Measurements from ENCODE around the gene CDC16.
"Not testable (repeated sequence)": the region's sequence is repeated elsewhere in the genome, so short reads cannot be mapped to it uniquely, and the experiment has no call there.

CDC16 gene, protein sequence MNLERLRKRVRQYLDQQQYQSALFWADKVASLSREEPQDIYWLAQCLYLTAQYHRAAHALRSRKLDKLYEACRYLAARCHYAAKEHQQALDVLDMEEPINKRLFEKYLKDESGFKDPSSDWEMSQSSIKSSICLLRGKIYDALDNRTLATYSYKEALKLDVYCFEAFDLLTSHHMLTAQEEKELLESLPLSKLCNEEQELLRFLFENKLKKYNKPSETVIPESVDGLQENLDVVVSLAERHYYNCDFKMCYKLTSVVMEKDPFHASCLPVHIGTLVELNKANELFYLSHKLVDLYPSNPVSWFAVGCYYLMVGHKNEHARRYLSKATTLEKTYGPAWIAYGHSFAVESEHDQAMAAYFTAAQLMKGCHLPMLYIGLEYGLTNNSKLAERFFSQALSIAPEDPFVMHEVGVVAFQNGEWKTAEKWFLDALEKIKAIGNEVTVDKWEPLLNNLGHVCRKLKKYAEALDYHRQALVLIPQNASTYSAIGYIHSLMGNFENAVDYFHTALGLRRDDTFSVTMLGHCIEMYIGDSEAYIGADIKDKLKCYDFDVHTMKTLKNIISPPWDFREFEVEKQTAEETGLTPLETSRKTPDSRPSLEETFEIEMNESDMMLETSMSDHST

DNA sequence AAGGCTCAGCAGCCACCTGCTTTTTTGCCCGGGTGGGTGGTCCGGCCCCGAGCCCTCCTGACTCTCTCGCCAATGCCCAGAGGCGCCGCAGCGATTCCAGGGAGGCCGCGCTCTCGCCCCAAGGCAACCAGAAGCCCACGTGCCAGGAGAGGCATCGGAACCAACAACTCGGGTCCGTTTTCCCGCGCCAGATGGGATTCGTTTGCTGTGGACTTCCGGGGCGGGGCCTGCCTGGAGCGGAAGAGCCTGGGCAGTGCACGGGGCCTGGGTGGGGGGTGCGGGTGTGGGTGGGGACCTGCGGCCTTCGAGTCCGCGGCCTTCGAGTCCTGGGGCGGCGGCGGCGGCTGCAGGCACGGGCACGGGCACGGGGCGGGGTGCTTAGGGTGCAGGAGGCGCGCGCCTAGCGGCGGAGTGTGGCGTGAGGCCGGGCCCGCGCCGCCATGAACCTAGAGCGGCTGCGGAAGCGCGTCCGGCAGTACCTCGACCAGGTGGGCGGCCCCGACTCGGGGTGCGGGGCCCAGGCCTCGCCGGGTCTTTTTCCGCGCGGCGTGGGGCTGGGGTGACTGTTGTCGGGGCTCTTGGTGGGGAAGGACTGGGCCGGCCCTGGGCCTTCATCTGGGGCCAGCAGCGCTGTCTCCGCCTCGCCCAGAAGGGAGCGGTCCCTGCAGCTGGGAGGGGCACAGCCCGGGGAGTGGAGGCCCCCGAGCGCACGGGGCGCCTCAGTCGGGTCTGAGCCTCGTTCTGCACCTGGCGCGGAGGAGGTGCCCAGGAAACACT, at the start of gene CDC16:
Gene CDC16, plus strand, starts transcription at position 253 of the 777 bp plus-strand sequence. Its CDS starts 188 bp downstream, at position 441.
- peak; percentile 39 for DNase-seq

DNA sequence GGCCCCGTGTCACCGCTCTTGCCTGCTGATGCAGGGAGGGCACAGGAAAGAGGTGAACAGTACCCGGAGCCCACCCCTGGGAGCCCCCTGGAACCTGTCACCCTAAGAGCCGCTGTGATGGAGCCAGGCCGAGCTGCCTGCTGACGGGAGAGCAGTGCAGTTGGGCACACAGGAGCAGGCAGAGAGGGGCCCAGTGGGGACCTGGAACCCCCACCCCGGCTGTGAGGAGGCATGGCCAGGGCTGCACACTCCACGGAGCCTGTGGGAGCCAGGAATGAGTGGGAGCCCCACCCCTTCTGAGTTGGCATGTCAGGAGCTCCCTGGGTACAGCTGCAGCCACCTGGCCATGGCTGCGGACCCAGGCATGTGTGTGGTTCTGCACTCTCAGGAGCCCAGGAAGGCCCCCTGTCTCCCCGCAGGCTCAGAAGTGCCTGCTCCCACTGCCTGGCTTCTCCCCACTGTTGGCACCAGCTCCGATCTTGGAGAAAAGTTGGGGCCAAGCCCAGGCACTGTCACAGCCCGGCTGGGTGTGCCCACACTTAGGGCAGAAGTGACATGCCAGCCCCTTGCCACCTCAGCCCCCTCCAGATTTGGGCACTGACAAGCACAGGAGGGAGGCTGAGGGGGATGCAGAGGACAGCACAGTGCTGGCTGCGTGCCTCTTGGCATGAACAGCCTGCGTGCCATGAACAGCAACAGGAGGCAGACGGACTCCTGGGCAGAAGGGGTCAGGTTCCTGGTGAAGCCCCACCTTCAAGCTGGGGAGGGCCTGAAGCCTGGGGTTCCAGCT, 49.3 kb upstream of the CDC16 start:
- no peak for DNase-seq

DNA sequence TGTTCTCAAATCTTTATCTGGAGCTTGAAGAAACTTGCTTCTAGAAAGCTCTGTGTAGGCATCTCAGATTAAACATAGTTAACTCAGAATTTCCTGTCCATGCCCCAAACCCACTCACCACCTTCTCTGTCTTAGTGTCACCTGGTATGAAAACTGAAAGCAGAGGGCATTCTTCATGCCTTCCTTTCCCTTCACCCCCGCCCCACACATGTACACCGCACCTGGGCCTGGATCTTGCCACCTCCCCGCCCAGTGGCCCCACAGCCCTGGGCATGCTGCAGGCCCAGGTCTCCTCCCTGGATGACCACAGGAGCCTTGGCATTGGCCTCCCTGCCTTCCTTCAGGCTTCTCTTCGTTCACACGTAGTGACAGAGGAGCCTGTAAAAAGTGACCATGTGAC, 39.8 kb upstream of the CDC16 start:
- DNase-seq: no peak

DNA sequence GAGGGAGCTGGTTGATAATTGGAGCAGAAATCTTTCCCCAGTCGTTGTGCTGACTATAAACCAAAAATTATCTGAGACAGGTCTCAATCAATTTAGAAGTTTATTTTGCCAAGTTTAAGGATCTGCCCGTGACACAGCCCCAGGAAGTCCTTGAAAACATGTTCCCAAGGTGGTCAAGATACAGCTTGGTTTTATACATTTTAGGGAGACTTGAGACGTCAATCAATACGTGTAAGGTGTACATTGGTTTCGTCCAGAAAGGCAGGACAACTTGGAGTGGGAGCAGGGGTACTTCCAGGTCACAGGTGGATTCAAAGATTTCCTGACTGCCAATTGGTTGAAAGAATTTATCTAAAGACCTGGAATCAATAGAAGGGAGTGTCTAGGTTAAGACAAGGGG, 38.1 kb upstream of the CDC16 start:
- no peak for DNase-seq

DNA sequence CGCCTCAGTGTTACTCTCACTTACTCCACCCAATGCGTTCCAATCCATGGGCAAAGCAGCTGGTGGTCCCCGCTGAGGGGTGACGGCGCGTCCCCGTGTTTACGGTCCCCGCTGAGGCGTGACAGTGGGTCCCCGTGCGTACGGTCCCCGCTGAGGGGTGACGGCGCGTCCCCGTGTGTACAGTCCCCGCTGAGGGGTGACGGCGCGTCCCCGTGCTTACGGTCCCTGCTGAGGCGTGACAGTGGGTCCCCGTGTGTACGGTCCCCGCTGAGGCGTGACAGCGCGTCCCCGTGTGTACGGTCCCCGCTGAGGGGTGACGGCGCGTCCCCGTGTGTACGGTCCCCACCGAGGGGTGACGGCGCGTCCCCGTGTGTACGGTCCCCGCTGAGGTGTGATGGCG, 36.1 kb upstream of the CDC16 start:
- no peak for DNase-seq

DNA sequence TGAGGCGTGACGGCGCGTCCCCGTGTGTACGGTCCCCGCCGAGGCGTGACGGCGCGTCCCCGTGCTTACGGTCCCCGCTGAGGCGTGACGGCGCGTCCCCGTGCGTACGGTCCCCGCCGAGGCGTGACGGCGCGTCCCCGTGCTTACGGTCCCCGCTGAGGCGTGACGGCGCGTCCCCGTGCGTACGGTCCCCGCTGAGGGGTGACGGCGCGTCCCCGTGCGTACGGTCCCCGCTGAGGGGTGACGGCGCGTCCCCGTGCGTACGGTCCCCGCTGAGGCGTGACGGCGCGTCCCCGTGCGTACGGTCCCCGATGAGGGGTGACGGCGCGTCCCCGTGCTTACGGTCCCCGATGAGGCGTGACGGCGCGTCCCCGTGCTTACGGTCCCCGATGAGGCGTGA, 35.2 kb upstream of the CDC16 start:
- not testable (repeated sequence) for DNase-seq

DNA sequence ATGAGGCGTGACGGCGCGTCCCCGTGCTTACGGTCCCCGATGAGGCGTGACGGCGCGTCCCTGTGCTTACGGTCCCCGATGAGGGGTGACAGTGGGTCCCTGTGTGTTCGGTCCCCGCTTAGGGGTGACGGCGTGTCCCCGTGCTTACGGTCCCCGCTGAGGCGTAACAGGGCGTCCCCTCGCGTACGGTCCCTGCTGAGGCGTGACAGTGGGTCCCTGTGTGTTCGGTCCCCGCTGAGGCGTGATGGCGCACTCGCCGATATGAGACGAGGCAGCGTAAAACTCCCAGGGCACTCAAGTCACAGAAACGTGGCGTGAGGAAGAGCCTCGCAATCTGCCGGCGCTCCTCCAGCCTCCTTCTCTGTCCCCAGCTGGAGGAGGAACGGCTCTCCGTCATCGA, 34.7 kb upstream of the CDC16 start:
- DNase-seq: no peak

DNA sequence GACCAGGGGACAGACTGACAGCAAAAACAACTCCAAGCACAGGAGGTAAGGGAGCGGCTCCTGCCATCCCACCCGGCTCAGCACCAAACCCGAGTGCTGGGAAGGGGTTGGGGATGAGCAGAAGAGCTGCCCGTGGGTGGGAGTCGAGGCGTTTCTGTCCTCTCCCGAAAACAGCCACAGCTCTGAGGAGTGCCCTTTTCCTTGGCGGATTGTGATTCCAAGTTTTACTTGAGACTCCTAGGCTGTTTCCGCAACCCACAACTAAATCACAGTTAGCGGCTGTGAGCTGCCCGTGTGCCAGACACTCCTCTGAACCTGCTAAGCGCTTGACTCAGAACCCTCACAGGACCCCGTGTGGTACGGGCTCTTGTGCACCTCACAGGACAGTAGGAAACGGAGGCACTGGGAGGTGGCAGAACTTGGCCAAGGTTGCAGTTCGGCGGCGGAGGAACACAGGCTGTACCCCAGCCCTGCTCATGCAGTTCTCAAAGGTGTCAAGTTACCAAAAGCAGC, 34.2 kb upstream of the CDC16 start:
- DNase-seq: no peak

DNA sequence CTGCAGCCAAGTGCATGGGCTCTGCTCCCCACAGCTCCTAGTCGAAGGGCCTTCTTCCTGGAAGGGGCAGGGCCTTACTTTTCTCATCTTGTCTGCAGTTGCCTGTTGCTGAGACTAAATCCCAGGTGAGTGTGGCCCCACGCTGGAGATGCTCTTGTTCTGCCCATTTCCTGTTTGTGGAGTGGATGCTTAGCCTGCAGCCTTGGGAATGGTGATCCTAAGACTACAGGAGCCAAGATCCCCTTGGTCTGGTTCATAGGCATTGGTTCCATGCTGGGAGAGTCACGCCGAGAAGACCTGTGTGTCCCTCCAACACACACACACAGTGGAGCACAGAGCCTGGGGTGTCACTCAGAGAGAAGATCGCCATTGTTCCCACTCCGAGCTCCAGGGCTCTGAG, 32.1 kb upstream of the CDC16 start:
- DNase-seq: no peak

DNA sequence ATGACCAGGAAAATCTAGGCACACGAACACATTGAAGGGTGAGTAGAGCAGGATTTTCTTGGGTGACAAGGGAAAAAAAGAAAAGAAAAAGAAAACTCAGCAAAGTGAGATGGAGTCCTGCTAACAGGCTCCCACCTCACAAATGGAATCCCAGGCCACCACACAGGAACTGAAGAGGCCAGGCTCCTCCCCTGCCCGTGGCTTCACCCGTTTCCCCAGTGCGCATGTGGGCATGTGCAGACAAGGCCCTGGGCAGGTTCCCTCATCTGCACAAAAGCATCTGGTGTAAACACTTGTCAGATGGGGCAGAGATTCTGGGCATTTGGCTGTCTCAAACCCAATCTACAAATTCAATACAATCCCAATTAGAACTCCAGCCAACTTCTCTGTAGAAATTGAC, 31.2 kb upstream of the CDC16 start:
- no peak for DNase-seq

DNA sequence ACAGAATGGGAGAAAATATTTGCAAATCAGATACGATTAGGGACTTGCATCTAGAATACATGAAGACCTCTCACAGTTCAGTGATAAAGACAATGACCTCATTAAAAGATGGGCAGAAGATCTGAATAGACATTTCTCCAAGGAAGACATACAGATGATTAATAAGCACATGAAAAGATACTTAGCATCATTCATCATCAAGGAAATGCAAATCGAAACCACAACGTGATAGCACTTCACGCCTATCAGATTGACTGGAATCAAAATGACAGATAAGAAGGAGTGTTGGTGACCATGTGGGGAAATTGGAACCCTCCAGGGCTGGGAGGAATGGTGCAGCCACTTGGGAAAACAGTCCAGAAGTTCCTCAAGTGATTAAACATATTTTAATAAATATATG, 29.8 kb upstream of the CDC16 start:
- DNase-seq: no peak

DNA sequence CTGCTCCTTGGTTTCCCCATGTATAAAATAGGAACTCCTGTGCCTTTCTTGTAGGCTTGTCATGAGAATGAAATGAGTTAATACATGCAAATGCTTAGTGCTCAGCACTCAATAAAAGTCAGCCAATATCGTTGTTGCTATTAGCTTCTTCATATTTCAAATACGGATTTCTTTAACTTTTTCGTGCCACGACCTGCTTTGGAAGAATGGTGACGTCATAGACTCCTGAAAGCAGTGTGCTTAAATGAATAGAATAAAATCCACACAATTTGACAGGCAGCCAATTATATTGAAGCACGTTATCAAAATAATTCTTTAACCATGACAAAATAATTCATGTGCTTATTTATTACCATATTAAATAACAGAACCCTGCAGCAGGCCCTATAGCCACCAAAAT, 26.6 kb upstream of the CDC16 start:
- DNase-seq: no peak

DNA sequence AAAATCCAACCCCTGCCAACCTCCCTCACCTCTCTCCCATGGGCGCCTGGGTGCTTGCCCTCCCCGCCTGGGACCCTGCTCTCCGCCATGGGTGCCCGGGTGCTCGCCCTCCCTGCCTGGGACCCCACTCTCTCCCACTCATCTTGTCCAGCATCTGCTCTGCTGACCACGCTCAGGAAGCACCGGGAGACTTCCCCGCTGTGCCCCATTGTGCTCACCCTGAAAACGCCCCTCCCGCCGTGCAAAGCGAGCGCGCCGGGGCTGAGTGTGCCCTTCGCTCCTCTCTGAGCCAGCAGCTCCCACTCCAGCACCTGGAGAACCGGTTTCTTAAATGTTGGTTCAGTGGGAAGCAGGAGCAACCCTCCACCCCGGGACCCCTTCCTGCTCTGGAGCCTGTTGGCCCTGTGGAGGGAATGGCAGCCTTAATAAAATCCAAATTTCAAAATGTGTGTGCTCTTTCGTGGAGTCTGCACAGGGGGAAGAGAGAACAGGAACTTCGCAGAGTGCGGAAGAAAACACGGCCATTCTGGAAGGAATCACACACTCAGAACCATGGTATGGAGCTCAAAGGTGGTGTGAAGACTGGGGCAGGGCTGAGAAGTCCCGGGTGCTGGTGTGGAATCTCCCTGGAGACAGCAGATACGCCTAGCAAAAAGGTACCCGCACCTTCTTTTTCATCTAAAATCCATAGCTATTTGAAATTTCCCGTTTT, 23.1 kb upstream of the CDC16 start:
- no peak for DNase-seq

DNA sequence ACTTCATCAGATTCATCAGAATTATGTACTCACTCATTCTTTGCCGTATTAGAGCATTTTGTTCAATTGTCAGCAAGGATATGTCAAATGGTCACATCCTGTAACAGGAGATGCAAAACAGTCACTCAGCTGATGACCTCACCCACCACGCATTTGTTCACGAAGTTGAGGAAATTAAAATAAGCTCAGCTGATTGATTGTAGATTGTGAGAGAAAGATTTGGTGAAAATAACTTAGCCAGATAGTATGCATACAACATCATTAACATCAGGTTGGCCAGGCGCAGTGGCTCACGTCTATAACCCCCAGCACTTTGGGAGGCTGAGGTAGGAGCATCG, 22.6 kb upstream of the CDC16 start:
- DNase-seq: no peak

DNA sequence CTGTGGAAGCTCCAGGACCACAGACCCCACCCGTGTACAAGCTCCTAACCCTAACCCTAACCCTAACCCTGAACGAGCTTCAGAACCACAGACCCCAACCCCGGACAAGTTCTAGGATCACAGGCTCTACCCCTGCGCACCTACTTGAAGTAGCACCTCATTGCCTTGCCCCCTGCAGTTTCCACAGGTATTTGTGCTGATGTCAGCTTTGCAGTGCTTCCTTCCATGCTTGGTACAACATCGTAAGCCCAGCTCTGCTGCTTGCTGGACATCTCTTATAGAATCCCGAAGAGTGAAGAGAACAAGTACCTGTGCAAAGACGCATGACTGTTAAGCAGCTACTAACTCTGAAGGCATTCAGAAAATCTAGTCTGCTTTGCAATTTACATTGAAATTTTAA, 20.7 kb upstream of the CDC16 start:
- no peak for DNase-seq

DNA sequence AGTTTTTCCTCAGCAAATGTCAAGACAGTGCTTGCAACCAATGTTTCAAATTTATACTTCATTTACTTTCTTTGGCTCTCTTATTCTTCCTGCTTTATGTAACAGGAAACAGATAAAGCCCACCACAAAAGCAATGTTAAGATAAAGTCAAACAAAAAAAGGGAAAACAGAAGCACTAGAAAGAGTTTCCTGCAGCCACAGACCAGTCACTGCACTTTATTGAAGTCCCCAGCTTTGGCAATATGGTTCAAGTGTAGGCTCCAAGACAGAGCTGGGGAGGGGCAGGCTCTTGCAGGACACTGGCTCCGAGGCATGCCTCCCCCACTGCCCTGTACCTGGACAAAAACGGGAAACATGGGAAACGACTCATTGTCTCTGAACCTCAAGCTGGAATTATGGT, 15.3 kb upstream of the CDC16 start:
- no peak for DNase-seq

DNA sequence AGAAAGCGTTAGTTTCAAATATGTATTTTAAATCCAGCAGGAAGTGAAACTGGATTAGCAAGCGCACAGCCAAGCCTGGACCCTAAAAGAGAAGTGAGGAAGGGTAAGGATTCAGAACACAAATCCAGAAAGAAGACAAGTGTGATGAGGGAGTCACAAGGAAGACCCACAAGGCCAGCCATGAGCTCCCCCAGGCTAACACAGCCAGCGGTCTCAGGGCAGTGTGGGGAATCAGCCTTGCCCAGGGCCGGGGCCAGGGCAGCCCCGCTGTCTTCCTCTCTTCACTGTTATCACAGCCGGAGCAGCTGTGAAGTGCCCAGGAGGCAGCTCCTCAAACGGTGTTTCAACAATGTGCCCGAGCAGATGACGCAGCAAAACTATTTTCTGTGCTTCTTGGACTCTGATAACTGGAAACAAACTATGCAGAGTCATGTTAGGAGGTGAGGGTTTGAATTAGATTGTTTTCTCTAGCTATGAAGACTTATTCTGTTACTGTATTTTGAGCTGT, 12.2 kb upstream of the CDC16 start:
- no peak for DNase-seq

DNA sequence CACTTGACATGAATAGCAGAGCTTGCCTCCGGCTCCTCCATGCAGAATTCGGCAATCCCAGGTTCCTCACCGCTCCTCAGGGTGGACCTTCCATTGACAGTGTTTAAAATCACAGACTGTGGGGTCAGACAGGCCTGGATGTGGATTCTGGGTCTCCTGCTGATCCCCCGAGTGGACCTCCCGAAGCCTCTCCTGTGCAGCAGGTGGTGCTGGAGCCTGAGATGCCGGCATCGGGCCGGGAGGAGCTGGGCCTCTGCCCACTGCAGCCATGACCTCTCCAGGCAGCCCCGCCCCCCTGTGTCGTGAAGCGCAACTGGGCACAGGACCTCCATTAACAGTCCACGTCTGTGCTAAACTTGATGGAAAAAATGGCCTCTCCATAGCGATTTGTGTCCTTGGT, 10.5 kb upstream of the CDC16 start:
- DNase-seq: no peak

DNA sequence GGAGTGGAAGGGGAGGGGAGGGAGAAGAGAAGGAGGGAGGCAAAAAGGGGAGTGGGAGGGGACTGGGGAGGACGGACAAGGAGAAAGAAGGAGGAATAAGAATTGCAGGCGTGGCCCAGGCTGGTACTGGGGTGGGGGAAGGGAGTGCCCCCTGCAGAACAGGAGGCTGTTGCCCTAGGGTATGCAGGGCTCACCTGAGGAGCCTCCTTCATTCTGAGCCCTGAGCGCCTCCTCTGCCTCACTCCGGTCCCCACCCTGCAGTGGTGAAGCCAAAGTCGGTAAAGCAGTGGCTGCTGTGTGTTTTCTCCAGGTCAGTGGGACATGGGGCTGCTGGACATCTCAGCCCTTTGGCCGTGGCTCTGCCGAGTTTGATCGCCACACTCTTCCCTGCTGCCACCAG, 9.1 kb upstream of the CDC16 start:
- no peak for DNase-seq

DNA sequence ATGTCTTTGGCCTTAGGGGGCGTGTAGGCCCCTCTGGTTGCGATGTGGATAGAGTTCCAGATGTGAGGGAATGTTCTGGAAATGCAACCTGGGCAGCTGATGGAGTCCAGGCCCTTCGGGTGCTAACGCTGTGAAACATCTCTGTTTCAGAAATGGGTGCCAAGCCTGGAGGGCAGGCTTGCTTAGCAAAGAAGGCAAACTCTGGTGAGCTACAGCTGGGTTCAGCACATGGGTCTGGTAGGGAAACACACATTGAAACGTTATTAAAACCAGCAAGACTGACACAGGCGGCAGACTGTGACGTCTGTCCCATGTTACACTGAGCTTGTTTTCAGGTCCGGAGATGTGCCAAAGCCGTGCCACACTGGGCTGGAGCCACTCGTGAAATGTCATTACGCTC, 8.6 kb upstream of the CDC16 start:
- no peak for DNase-seq

DNA sequence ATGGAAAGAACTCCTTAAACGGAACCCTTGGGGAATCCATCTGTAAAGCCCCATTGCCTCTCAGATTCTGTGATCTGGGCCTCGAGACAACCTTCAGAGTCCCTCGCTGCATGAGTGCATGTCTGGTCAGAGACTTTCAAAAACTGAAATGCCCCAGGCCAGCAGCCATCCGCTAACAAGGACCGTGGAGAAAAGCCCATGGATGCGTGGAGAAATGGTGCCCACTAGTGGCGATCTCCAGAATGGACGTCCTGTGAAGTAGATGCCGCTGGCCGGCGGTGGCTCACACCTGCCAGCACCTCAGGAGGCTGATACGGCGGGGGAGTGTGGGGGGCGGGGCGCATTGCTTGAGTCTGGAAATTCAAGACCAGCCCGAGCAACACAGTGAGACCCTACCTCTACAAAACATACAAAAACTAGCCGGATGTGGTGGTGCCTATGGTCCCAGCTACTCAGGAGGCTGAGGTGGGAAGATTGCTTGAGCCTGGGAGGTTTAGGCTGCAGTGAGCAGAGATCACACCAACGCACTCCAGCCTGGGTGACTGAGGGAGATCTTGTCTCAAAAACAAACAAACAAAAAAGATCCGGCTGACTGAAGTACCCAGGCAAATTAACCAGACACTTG, 7.9 kb upstream of the CDC16 start:
- DNase-seq: no peak

DNA sequence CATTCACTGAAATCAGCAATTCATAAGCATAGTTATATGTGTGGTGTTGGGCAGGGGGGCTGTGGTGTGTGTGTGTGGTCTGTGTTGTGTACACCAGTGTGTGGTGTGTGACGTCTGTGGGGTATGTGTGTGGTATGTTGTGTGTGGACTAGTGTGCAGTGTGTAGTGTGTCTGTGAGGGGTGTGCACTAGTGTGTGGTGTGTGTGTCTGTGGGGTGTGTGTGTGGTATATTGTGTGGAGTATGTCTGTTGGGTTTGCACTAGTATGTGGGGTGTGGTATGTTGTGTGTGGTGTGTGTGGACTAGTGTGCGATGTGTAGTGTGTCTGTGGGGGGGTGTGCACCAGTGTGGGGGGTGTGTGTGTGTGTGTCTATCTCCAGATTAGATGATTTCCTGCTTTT, 7.2 kb upstream of the CDC16 start:
- no peak for DNase-seq

All from NCI-H524 treated with DMSO at 0.1 percent for 48 hours (cell line).